Measurements from ENCODE around the gene ZNF341. TPM values are rescaled to one million over a fixed set of nuclear protein-coding genes. Genes with fewer than 3 reads are reported as not detected.

The ZNF341 gene
- polyA plus RNA-seq, 3 donors: 1.4 to 2.0 (median 1.9) TPM

DNA sequence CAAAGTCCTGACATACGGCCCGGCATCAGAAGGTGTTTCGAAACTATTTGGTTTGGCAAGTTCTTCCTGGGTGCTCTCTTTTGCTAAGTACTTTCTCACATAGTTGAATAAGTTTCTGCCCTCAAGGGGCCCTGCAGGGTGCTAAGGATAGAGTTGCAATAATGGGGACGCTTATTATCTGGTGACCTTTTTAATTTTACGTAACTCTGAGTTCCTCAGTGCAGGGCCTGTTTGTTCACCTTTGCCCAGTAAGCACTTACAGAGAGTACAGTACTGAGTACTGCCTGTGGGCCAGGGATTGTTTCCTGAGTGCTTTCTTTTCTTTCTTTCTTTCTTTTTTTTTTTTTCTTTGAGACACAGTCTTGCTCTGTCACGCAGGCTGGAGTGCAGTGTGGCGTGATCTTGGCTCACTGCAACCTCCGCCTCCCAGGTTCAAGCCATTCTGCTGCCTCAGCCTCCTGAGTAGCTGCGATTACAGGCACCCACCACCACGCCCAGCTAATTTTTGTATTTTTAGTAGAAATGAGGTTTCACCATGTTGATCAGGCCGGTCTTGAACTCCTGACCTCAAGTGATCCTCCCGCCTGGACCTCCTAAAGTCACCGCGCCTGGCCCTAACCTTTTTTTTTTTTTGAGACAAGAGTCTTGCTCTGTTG is 7.2 kb upstream of the ZNF341 start:
- 70 to 84% (median 73%) methylated on average over 14 of the region's 14 CpGs for WGBS, 3 donors
- no peak overlapping the region for H3K27ac ChIP-seq (ENCODE audit: low read depth, low read length)

DNA sequence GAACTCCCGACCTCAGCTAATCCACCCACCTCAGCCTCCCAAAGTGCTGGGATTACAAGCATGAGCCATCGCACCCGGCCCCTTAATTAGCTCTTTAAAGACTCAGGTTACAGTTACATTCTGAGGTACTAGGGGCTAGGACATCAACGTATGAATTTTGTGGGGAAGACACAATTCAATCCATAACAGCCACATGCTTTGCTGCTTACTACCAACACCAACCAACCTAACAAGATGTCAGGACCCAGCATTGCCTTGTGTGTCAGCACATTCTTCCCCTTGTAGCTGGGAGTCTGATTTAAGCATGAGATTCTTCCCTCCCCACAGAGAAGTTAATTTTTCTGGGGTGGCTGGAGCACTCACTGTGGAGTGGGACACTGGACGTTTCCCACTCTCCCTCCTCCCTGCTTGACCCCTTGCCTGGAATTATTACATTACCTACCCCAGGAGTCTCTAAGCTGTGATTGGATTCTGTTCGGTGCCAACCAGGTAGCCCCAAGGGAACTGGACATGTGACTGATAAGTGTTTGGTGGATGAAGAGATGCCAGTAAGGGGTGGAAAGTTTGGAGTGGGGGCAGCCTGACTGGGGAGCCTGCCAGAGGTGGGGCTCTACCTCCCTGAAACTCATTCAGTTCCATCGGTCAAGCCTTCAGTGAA is 6.1 kb upstream of the ZNF341 start:
- WGBS, 3 donors: 74 to 75% (median 75%) methylated on average over 7 of the region's 7 CpGs
- H3K27ac ChIP-seq (ENCODE audit: low read depth, low read length): no peak overlapping the region

DNA sequence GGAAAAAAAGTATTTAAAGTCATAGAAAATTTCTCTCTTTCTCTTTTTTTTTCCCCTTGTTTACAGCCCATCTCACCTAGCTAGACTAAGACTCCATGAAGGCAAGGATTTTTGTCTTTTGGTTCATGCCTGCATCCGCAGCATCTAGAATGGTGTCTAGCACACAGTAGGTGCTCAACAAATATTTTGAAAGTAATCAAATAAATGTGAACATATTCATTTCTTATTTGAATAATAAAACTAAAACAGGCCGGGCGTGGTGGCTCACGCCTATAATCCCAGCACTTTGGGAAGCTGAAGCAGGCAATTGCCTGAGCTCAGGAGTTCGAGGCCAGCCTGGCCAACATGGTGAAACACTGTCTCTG is 4.7 kb upstream of the ZNF341 start:
- H3K27ac ChIP-seq (ENCODE audit: low read depth, low read length): no peak overlapping the region
- WGBS, 3 donors: 92 to 94% (median 93%) methylated on average over 5 of the region's 5 CpGs

DNA sequence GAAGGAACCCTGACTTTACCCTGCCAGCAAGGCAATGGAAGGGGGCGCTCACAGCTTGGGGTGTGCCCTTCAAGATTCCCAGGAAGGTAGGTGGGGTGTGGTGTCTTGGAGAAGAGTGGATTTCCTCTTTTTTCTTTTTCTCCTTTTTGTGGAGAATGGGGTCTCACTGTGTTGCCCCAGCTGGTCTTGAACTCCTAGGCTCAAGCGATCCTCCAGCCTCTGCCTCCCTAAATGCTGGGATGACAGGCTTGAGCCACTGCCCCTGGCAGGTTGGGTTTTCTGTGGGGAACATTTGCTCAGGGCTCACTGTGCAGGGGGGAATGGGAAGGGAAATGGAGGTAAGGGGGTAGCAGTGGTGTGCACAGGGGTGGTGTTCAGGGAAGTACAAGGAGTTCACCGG is 4.0 kb upstream of the ZNF341 start:
- no peak overlapping the region for H3K27ac ChIP-seq (ENCODE audit: low read depth, low read length)
- 87 to 93% (median 90%) methylated on average over 3 of the region's 3 CpGs for WGBS, 3 donors

GRCh38 chr20:33728463-33728862 is 3.3 kb upstream of the ZNF341 start:
- H3K27ac ChIP-seq (ENCODE audit: low read depth, low read length): no peak overlapping the region
- 84 to 92% (median 84%) methylated on average over 2 of the region's 2 CpGs for WGBS, 3 donors

DNA sequence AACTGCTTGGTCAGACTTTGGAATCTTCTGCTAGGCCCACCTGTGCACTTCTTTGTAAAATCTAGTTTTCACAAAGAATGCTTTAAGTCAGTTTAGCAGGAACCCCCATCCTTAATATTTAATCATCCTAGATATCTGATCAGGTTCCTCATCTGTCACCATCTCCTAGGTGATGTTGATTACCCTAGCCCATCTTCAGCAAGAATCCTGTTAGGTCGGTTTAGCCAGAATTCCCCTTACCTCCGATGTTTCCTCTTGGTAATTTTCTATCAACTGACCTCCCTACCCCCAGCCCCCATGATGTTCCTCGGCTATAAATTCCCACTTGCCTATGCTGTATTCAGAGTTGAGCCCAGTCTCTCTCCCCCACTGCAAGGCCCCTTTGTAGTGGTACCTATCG is 2.7 kb upstream of the ZNF341 start:
- 58 to 84% (median 81%) methylated on average over 4 of the region's 4 CpGs for WGBS, 3 donors
- no peak overlapping the region for H3K27ac ChIP-seq (ENCODE audit: low read depth, low read length)

DNA sequence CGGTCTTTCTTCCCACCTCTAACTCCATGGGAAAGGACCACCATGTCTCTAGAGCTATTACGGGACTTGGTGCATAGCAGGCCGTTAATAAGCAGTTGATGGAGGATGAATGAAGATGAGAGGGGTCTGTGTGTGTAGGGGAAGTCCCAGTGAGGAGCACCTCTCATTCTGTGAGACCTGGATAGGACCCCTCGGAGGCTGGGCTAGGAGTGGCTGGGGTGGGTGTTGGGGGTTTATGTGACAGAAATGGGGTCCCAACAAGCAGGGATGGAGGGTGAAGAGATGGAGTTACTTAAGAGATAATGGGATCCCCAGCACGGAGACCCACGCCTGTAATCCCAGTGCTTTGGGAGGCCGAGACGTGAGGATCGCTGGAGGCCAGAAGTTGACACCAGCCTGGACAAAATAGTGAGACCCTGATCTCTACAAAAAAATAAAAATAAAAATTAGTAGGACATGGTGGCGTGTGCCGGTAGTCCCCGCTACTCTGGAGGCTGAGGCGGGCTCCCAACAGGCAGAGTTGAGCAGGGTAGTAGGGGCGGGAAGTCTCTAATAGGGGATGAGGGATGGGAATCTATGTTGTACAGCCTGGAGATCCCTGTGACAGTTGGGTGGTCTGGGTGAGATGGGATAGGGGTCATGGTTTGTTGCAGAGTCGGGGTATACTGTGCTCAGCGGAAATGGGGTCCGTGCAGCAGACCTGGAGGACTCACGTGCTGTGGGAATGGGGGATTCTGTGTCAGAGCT is 677 bp upstream of the ZNF341 start:
- 77 to 82% (median 80%) methylated on average over 18 of the region's 18 CpGs for WGBS, 3 donors
- H3K27ac ChIP-seq (ENCODE audit: low read depth, low read length): no peak overlapping the region

DNA sequence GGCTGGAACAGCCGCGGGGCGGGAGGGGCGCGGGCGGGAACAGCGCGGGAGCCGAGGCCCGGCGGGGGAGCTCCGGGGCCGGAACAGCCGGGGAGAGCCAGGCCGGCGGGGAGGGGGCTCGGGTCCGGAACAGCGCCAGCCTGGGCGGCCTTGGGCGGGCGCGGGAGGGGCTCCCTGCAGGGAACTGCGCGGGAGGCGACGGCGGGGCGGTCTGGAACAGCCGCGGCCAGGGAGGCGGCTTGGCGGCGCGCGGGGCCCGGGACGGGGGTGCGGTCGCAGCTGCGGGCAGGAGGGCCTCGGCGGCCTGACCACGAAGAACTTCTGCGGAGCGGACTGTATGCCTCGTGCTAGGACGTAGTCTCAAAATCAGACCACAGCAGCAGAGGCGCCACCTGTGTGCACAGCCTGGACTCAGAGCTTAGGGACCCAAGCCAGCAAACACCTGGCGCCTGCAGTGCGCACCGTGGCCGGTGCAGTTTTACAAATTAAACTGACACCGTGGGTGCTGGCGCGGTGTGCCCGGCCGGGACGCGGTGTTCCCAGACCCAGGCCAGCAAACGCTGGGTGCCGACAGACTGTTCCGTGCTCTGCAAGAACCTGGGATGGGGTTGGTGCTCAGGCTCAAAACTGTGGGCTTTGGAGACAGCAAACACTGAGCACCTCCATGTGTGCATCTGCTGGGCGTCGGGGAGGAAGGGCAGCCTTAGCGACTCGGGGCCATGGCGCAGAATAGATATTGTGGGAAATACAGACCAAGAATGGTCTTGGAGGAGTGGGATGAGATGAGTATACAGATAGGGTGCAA is 572 bp downstream of the ZNF341 start:
- H3K27ac ChIP-seq (ENCODE audit: low read depth, low read length): no peak overlapping the region
- WGBS, 3 donors: 1% methylated on average over 41 to 68 of the region's 68 CpGs

DNA sequence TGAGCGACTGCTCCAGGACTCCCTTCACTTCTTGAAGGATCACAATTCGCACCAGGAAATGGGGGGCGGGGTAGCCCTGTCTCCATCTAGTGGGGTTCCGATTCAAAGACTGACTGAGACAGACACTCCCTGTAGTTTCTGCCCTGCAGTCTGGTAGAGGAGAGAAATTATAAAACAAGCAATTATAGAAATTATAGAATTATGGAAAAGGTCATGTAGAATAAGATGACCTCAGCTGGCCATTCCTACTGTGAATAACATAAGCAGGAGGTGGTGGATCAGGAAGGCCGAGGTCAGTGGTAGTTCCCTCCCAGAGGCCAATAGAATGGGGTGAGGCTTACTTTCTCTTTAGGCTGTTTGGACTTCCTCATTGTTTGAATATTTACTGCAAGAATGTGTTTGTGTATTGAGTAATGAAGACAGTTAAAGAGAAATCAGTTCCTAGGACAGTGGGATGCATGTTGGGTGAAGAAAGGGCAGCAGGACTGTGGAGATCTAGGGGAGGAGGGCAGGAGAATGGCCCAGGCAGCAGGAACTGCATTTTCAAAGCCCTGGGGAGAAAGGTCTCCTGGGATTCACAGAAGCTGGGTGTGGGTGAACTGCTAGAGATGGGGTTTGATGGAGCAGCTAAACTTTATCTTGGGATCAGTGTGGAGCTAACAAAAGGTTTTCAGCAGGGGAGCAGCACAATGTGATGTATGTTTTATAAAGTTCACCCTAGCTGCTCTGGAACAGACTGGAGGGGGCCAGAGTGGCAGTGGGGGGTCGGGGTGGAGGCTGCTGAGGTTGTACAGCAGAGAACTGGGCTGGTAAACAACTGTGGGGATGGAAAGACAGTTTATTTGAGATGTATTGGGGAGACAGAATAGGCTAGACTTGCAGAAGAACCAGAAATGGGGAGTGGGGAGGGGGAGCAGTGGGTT is 2.1 kb downstream of the ZNF341 start:
- H3K27ac ChIP-seq (ENCODE audit: low read depth, low read length): no peak overlapping the region
- 27 to 69% (median 34%) methylated on average over 6 of the region's 6 CpGs for WGBS, 3 donors

- H3K27ac ChIP-seq (ENCODE audit: low read depth, low read length): no peak overlapping the region
- WGBS, 3 donors: 99 to 100% (median 100%) methylated on average over 3 of the region's 3 CpGs
Observed at GRCh38 chr20:33736962-33737361, 5.2 kb downstream of the ZNF341 start.

- 79 to 86% (median 85%) methylated on average over 7 of the region's 7 CpGs for WGBS, 3 donors
- no peak overlapping the region for H3K27ac ChIP-seq (ENCODE audit: low read depth, low read length)
Observed at GRCh38 chr20:33739493-33739892, 7.7 kb downstream of the ZNF341 start.

DNA sequence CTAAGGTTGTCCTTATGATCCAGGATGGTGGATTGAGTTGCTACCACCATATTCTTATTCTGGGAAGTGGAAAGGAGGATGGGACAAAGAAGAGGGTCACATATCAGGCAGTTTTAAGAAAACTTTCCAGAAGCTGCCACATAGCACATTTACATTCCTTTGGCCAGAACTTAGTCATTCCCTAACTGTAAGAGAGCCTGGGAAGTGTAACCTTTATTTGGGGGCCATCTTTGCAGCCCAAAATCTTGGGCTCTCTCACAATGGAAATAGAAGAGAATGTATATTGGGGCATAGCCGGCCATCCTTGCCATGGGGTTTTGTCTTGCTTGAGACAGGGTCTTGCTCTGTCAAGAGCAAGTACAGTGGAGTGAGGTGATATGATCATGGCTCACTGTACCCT is 8.4 kb downstream of the ZNF341 start:
- WGBS, 3 donors: 94 to 100% (median 94%) methylated on average over 1 of the region's 1 CpG
- no peak overlapping the region for H3K27ac ChIP-seq (ENCODE audit: low read depth, low read length)

DNA sequence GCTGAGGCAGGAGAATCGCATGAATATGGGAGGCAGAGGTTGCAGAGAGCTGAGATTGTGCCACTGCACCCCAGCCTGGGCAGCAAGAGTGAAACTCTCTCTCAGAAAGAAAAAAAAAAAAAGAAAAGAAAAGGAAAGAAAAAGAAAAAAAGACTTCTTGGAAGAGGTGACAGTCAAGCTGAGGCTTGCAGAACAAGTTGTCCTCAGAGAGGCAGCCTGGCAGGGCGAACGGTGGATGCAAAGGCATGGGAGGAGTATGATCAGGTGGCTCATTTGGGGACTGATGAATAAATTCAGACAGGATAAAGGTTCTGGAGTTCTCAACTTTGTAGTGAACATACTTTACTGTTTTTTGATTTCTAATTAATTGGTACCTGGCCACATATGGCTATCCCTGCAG is 12.4 kb downstream of the ZNF341 start:
- WGBS, 3 donors: 88 to 94% (median 93%) methylated on average over 3 of the region's 3 CpGs
- no peak overlapping the region for H3K27ac ChIP-seq (ENCODE audit: low read depth, low read length)

DNA sequence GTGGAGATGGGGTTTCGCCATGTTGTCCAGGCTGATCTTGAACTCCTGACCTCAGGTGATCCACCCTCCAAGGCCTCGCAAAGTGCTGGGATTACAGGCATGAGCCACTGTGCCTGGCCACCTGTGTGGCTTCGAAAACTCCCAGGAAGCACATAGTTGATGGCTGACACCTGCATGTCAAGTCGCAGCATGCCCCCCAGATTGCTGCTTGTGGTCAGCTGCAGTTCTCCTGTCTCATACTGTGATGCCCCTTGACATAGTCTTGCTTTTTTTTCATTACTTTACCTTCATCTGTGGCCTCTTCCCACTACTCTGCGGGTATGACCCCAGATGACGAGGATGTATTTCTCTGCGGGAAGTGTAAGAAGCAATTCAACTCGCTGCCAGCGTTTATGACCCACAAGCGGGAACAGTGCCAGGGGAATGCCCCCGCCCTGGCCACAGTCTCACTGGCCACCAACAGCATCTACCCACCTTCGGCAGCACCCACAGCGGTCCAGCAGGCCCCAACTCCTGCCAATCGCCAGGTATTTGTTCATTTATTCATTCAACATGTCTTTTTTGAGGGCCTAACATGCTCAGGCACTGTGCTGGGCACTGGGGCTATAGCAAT is 13.1 kb downstream of the ZNF341 start:
- 94 to 96% (median 96%) methylated on average over 14 of the region's 14 CpGs for WGBS, 3 donors
- H3K27ac ChIP-seq (ENCODE audit: low read depth, low read length): no peak overlapping the region

GRCh38 chr20:33746325-33746998 is 14.7 kb downstream of the ZNF341 start:
- 92 to 96% (median 95%) methylated on average over 12 of the region's 12 CpGs for WGBS, 3 donors
- H3K27ac ChIP-seq (ENCODE audit: low read depth, low read length): no peak overlapping the region

GRCh38 chr20:33751775-33752174 is 20.0 kb downstream of the ZNF341 start:
- WGBS, 3 donors: 94 to 97% (median 95%) methylated on average over 4 of the region's 4 CpGs
- no peak overlapping the region for H3K27ac ChIP-seq (ENCODE audit: low read depth, low read length)

DNA sequence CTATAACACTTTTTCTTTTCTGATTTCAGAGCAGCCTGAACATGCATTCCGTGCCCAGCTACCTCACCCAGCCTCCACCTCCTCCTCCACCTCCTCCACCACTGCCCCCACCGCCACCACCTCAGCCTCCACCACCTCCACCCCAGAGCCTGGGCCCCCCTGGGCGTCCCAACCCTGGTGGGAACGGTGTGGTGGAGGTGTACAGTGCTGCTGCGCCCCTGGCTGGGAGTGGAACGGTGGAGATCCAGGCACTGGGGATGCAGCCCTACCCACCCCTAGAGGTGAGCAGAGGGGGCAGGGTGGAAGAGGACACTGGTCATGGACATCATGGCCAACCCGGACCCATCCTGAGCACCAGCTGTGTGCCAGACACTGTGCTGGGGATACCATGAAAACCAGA is 21.3 kb downstream of the ZNF341 start:
- H3K27ac ChIP-seq (ENCODE audit: low read depth, low read length): no peak overlapping the region
- 92 to 95% (median 94%) methylated on average over 7 of the region's 7 CpGs for whole genome bisulfite sequencing, 3 donors

Data from adipose tissue (tissue), 3 donors.